GM21526 (cell line): ENCODE results near the gene ZNF624.

ENCODE experiments used
- ATAC-seq: cut with Tn5 transposase; IDR thresholded peaks from one replicate; pipeline ENCODE4 v1.9.1; 2021; ENCODE audit warnings: moderate library complexity; ENCODE audit not compliant: unreplicated experiment, low FRiP score

The ZNF624 gene

GRCh38 chr17:16599537-16599936, 54.1 kb downstream of the ZNF624 start:
- no peak for ATAC-seq

GRCh38 chr17:16593356-16594102, 60.1 kb downstream of the ZNF624 start:
- ATAC-seq, result no peak

GRCh38 chr17:16589097-16589969, 64.3 kb downstream of the ZNF624 start:
- ATAC-seq, result peak; percentile 78

GRCh38 chr17:16585796-16586195, 67.9 kb downstream of the ZNF624 start:
- ATAC-seq, result no peak

- no peak for ATAC-seq
Measured at GRCh38 chr17:16584273-16584995, 69.2 kb downstream of the ZNF624 start.

GRCh38 chr17:16583781-16584180, 69.9 kb downstream of the ZNF624 start:
- ATAC-seq, result no peak

GRCh38 chr17:16573466-16573865, 80.2 kb downstream of the ZNF624 start:
- ATAC-seq, result no peak
